ENCODE results near the gene SMAP1.
"Not testable (repeated sequence)": the region's sequence is repeated elsewhere in the genome, so short reads cannot be mapped to it uniquely, and the experiment has no call there.

- TF ChIP-seq CTCF, POLR2A (IDR thresholded peaks at IDR 0.05): not testable (repeated sequence)
These were observed 74.8 kb downstream of the SMAP1 start for GRCh38 chr6:70742462-70742861.
